Activated CD4-positive, CD25-positive, alpha-beta regulatory T cell treated with anti-CD3 and anti-CD28 coated beads, Interleukin-2, amount 50 U/mL, for 24 hours (primary cell): ENCODE results near the gene CYFIP1.

ENCODE experiments used
- ATAC-seq, 2 donors: fragments of 150-1000 bp; cut with Tn5 transposase; one replicate each; pipeline ENCODE4 v1.10.0; 2021; ENCODE audit warnings: mild to moderate bottlenecking in 1 of 2, moderate library complexity in 1 of 2

Gene CYFIP1

DNA sequence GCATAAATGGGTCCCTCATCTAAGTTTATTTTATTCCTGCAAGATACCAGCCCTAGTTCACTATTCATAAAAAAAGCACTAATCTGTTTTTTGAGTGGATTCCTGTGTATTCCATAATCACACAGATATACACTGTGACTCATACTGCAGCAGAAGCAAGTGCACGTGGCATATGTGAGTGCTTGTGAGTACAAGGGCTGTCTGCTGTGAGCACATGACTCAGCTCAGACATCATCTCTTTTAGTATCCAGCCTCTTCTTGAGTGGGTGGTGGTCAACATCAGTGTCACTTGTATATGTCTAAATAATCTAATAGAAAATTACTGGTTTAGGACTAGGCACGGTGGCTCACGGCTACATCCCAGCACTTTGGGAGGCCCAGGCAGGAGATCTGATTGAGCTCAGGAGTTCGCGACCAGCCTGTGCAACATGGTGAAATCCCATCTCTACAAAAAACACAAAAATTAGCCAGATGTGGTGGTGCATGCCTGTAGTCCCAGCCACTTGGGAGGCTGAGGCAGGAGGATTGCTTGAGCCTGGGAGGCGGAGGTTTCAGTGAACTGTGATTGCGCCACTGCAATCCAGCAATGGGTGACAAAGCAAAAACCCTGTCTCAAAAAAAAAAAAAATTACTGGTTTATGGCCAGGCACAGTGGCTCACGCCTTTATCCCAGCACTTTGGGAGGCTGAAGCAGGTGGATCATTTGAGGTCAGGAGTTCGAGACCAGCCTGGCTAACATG, 91.9 kb downstream of the CYFIP1 start:
- ATAC-seq, result no peak

DNA sequence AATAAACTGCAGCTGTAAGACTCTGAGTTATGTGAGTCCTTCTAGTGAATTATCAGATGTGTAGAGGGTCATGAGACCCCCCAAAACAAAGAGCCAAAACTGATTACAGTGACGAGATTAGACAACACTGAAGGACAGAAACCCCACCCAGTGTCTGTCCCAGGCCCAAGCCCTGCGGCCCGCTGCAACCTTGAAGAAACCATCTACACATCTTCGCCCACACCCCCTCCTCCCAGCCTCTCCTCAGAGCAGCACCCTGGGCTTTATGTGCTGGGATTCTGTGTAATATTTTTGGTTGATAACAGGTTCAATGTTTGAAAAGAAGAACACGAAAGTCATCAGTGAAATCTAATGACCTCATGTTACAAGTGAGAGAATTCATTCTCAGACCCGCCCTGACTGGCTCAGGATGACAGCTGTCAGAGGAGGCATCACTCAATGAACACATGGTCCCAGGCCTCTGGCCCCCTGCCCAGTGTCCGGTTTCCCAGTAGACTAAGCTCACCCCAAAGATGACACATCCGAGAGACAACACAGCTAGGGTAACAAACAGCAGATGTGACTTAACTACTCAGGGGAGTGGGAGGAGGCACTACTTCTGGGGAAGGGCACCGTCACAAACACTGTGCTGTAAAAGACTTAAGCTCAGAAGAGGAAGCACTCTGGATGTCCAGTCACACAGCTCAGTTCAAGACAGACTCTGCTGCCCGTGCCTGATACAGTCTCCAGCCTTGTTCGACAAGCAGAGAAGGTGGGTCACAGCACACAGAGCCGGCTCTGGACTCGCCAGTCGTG, 92.8 kb downstream of the CYFIP1 start:
- ATAC-seq, result no peak

DNA sequence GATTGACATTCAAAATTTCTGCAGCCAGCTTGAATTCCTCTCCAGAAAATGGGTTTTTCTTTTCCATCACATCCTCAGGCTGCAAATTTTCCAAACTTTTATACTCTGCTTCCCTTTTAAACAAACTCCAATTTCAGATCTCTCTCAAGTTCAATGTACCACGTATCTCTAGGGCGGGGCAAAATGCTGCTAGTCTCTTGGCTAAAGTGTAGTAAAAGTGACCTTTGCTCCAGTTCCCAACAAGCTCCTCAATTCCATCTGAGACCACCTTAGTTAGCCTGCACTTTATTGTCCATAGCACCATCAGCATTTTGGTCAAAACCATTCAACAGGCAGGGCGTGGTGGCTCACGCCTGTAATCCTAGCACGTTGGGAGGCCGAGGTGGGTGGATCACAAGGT, 95.0 kb downstream of the CYFIP1 start:
- ATAC-seq, result no peak

DNA sequence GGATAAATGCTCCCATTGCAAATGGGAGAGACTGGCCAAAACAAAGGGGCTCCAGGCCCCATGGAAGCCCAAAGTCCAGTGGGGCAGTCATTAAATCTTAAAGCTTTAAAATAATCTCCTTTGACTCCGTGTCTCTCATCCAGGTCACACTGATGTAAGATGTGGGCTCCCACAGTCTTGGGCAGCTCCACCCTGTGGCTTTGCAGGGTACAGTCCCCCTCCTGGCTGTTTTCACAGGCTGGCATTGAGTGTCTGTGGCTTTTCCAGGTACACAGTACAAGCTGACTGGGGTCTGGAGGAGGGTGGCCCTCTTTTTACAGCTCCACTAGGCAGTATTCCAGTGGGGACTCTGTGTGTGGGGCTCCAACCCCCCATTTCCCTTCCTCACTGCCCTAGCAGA, 95.8 kb downstream of the CYFIP1 start:
- ATAC-seq, result no peak

DNA sequence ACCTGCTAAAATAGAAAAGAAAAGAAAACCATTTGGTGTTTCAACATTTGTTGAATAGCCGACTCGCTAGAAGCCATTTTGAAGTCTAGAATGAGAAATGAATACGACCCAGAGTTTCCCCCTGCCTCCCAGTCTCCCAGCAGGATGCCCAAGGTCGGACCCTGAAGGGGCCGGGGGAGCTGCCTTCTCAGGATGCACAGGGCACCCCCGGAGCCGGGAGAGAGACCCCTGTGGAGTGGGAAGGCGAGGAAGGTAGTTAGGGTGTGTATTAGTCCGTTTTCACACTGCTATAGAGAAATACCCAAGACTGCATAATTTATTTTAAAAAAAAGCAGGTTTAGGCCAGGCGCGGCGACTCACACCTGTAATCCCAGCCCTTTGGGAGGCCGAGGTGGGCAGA, 97.0 kb downstream of the CYFIP1 start:
- no peak for ATAC-seq

DNA sequence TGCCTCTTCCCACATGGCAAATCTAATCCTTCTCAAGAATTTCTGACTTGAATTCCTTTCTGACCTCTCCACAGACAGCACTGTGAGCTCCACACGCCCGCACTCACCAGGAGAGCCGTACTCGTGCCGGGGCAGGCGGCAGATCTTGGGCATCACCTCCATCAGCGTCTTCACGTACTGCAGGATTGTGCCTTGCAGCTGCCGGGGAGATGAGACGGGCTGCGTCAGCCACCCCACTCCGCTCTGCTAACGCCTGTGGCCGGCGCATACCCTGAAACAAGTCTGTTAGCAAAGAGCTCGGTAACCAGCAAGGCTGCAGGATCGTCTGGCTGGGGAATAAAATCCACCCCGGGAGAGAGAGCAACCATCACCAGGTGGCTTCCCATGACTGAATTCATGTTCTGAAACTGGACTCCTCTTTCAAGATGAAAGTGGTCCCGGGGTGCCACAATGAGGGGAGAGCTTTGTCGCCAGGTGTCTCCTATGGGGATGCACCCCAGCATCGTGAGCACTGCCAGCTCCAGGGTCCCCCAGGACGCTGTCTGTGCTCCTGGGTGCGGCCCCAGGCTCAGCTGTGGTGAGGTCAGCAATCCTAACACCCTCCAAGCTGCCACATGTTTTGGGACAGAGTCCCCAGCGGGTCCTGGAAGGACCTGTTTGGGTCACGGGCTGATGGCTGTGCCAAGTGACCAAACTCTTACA, 98.3 kb downstream of the CYFIP1 start:
- no peak for ATAC-seq

DNA sequence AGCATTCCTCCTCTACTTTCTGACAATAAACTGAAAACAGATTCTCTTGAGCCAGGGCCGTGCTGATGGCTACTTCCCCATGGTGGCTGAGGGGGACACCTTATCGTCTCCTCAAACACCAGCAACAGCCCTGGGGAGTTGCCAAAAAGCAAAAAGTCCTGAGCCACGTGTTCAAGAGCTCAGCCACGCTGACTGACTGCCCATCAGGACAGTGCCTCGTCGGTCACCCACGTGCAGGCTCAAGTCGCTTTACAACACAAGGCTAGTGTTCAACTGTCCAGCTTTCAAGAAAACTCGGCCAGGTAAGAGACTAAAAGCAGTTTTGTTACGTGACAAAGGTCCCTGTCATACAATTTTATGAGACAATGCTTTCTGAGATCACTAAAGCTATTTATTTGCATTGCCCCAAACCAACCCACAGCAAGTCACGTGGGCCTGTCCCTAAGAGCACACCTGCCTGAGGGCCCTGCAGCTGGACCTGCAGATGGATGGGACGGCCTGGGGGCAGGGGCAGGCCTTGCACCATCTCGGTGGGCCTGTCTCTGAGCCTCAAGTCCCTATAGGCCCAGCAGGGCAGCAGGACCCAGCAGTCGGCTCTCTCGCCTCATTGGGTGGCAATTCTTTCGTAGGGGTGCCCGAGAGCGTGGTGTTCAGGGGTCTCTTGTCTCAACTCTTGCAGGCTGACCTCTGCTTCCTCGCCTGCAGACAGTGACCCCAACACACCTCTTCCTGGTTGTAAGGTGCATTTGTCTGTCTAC, 99.0 kb downstream of the CYFIP1 start:
- ATAC-seq, result no peak

DNA sequence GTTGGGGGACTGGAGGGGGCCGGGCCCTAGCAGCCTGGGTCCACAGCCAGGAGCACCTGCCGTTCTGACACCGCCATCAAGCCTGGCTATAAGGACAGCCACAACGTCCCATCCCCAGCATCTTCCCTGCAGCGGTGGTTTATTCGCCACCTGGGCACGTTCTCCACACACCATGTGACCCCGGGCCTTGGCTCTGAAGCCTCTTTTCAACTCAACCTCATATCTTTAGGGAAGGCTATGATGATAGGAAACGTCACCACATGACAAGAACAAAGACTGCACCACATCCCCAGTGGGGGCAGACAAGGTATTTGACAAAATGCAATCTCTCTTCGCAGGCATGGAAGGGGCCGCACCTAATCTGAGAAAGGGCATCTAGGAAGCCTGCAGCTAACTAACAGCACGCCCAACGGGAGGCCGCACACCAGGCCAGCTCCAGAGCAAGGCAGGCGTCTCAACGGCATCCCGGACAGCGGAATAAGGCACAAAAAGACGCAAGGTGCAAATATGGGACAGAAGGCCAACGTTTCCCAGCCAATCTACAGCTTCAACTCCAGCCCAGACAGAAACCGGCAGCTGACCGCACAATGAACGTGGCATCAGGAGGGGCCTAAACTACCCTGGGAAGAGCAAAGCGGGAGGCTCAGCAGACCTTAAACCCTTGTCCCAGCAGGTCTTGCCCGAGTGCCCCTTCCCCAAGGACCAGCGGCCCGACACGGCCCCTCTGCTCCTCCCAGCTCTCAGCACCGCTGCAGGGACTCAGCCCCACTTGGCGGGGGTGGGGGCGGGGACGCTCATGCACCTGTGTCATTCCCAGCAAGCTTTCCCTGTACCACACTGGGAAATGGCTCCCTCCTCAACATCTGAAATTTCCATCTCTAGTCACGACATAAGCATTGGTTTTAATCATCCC, 99.8 kb downstream of the CYFIP1 start:
- ATAC-seq, result no peak

DNA sequence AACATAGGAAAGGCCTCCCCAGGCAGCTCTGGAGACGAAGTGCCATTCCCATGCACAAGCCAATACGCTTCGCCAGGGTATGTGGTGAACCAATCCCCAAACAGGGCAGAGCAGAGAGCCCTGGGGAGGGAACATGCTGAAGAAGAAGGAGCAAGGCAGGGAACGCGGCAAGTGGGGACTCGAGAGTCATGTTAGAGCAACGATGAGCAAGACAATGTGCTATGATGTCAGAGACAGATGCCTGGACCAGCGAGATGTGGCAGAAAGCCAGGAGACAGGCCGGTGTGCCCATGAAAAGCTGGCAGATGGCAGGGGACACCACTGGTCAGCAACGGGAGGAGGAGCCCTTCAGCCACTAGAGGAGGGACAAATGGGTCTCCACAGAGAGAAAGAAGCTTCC, 102.1 kb downstream of the CYFIP1 start:
- no peak for ATAC-seq

DNA sequence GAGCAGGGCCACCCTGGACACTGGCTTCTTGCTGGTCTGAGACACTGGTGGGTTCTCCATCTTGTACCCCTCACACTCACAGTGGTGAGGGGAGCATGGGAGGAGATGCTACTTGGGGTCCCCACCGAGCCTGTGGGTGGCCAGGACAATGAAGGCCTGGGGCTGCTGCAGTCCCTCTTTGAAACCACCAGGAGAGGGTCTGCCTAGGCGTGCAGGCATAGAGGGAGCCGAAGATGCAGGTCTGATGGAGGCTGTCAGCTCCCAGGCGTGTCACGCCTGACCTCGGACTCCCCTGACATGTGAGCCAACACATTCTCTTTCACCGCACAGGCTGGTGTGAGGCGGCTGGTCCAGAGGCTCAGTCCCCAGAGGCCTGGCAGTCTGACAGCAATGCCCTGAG, 102.6 kb downstream of the CYFIP1 start:
- ATAC-seq, result no peak

DNA sequence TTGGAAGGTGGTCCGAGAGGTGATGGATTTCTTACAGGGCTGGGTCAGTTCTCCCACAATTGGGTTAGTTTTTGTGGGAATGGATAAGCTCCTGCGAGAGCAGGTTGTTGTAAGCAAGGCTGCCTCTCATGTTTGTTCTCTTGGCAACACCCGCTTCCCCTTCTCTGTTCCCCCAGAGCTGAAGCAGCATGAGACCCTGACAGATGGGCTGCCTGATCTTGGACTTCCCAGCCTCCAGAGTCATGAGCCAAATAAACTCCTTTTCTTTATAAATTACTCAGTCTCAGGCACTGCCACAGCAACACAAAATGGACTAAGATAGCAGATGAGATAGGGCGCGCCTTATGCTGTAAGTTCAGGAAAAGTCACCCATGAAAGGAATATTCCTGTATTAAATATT, 103.1 kb downstream of the CYFIP1 start:
- ATAC-seq, result no peak

DNA sequence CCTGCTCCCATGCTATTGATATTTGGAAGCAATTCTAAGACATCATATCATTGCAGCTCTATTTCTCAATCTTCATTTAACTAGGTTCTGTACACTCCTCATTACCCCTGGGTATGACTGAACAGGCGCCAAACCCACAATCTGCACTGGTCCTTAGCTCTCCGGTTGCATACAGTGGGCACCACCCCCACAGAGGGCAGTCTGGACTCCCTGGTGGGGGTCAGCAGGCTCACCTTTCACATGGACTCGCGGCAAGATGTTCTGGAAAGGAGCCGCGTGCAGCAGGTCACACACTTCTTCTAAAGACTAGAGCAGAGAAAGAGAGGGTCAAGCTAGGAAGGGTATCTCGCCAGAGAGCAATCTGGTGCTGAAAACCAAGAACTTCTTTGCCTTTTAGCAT, 105.2 kb downstream of the CYFIP1 start:
- no peak for ATAC-seq

DNA sequence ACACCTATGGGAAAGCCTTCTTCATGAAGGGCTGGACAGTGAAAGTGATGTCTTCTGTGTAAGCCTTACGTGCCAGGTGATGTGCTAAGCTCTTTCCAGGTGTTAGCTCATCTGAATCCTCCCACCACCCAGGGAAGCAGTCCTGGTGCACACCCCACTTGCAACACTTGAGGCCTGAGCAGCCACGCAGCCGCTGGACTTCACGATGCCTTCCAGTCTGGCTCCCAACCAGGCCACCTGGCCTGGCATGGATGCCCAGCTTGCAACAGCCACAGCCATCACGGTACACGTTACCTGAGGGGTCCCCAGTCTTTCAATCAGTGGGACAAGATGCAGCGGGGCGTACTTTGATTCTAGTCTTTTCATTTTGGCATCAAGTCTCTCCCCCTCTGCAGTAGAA, 105.9 kb downstream of the CYFIP1 start:
- no peak for ATAC-seq

DNA sequence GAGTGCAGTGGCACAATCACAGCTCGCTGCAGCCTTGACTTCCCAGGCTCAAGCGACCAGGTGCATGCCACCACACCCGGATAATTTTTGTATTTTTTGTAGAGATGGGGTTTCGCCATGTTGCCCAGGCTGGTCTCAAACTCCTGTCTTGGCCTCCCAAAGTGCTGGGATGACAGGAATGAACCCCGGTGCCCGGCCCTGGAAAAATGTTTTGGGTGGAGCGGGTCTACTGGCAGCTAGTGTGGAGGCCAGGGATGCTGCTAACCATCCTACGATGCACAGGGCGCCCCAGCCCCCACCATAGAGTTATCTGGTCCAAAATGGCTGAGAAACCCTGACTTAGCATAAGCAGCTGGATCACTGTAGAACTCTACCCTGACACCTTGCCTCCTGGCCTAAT, 106.3 kb downstream of the CYFIP1 start:
- no peak for ATAC-seq

DNA sequence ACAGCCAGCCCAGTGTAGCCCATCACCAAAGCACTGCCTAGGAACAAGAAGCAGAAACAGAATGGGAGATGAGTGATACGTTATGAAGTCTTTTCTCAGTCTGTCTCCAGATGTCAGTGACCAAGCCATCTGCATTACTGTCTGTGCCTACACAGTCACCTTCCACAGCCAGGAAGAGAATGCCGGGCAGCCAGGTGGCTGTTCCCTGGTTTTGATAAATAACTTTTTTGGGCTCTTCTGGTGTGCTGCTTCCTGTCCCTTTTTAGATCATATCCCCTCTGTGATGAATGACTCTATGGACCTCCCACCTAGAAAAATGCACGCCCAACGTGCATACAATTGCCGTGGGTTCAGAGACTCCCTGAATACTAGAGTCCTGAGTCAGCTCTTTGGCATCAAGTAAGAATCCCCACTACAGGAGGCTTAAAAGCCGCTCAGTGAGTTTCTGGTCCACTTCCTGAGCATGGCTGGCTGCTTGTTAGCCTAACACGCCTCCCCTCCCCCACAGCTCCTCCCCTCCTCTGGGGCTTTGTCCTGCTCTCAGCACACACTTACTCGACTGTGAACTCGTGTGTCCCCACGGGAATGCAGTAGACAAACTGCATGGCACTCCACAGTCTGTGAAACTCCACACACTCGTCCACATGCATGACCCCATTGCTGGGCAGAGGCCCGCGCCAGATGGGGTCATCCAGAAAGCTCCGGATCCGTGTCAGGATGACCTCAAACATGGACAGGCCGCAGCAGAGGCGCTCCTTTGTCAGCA, 107.0 kb downstream of the CYFIP1 start:
- ATAC-seq, result no peak

DNA sequence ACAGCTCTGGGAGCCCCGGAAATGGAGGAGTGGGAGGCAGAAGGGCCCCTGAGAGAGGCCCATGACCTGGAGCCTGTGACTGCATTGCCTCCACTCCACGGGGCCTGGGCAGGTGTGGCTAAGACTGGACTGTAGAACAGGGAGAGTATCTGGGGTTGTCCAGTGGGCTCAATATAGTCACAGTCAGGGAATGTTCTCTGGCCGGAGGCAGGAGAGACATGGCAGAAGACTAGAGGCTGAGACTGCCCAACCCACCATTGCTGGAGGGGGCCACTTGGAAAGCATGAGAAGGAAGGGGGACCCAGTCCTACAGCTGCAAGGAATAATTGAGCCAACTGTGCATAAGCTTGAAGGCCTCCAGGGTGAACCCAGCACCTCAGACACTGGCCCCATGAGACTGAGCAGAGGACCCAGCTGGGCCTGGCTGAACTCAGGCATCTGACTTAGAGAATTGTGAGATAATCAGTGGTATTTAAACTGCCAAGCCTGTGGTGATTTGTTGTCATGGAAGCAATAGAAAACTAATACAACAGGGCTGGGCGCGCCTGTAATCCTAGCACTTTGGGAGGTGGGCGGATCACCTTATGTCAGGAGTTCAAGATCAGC, 108.6 kb downstream of the CYFIP1 start:
- no peak for ATAC-seq

DNA sequence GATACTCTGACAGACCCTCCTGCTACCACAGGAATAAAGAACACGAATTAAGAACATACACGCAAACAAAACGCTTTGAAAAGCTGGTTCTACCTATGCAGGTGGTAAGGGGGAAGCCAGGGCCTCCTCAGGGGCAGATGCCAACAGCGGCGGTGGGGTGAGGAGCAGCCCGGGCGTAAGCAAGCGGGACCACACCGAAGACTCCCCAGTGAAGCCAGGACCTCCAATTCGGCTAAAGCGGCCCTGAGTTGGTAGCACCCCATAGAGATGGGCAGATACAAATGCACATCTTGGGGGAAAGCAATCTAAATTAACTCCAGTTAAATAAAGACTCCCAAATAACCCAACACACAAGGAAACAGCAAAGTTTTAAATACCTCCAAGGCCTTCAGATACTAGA, 109.3 kb downstream of the CYFIP1 start:
- no peak for ATAC-seq

DNA sequence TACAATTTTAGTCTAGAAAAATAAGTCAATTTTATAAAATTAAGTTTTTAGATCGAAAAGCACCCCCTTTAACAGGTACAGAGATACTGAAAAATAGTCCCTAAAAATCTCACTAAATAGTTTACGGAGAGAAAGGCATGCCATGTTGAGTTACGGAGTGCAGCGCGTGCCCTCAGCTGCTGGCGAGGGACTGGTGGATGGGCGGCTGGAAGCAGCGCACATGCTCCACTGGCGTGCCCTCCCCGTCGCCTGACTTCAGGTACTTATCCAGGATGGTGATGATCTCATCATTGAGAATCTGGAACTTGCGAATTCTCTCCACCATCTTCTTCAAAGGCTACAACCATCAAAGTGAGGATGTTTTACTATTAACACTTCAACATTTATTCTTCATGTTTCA, 110.3 kb downstream of the CYFIP1 start:
- ATAC-seq, result no peak

DNA sequence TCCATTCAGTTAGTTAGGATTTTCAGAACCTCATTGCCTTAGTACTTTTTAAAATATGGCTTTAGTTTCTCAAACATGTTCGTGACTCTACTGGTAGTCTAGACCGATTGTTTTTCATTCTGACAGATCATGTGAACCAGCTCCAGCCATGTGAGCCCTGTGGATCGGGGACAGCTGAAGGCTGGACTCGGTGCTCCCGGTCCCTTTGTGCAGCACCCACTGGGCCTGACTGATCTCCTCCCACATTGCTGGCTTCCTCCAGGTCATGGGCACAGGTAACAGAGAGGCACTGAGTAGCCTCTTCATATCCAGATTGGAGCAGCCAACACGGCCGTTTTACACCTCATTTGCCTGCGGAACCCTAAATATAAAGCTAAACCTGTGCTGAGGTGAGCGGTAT, 111.2 kb downstream of the CYFIP1 start:
- ATAC-seq, result peak in 1 of 2 donors; percentile 10

DNA sequence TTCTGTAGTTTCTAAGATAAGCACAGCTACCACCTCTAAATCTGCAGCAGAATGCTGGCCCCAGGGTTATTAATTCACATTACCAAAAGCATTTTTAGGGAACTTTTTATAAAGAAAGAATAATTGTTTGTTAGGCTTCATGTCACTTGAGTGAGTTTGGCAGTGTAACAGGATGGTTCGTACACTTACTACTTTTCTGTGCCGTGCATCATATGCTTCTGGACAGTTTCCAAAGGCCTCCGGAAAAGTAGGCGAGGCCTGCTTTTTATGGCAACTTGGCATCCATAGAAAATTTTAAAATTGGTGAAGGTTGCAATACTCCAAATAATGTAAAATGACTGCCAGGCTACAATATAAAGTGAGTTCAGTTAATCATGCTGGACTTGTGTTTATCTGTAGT, 111.7 kb downstream of the CYFIP1 start:
- ATAC-seq, result no peak

DNA sequence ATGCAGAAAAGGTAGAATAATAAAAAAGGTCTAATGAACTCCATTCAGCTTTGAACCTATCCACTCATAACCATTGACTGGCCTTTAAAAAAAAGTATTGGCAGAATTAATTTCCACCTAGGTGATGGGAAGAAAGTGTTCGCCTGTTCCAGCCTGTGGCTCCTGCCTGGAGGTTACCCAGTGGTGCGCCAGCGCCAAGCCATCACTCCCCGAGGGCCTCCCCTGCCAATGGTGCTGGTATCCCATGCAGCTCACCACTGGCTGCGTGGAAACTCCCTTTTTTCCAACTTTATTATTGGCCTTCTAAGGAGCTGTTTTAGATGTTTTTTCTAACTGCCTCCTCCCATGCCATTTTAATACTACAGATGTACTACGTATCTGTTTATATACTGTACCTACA, 112.3 kb downstream of the CYFIP1 start:
- ATAC-seq, result no peak
